NOMO-1 (cell line): ENCODE results near the gene NNAT.
A peak's percentile ranks its signal among the peaks of the same experiment; 100 is the strongest.
"Not testable (repeated sequence)": the region's sequence is repeated elsewhere in the genome, so short reads cannot be mapped to it uniquely, and the experiment has no call there.

ENCODE experiments used
- DNase-seq, 2 experiments: peaks; one replicate each; lab custom pipeline; 2025; ENCODE audit not compliant: unreplicated experiment in 2 of 2; lab: John Stamatoyannopoulos, UW

Gene NNAT

DNA sequence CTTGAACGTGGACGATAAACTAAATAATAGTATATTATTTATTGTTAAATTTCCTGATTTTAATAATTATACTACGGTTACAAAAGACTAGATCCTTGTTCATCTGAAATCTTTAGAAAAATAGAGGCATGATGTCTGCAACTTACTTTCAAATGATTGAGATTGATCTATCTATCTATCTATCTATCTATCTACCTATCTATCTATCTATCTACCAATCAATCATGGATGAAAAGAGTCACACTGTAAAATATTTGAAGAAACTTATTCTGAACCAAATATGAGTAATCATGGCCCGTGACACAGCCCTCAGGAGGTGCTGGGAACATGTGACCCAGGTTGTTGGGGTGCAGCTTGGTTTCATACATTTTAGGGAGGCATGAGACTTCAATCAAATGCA, 18.4 kb downstream of the NNAT start:
- DNase-seq, result no peak

DNA sequence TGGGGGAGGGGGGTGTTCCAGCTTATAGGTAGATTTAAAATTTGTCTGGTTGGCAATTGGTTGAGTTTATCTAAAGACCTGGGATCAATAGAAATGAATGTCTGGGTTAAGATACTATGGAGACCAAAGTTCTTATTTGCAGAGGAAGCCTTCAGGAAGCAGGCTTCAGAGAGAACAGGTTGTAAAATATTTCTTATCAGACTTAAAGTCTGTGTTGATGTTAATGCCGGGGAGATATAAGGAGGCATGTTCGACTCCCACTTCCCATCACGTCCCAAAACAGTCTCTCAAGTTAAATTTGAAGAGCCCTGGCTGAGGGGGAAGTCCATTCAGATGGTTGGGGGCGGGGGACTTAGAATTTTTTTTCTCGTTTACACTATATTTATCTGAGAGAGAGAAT, 19.0 kb downstream of the NNAT start:
- DNase-seq, result no peak

DNA sequence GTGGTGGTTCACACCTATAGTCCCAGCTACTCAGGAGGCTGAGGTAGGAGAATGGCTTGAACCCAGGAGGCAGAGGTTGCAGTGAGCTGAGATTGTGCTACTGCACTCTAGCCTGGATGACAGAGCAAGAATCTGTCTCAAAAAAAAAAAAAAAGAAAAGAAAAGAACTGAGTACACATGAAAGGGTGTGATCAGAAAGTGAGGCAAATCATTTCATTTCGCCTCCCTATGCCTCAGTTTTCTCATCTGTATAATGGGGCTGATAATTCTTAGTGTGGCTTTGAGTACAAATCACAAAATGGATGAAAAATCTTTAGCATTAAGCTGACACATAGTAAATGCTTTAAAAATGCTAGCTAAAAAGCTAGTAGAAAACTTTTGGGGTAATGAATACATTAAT, 19.8 kb downstream of the NNAT start:
- not testable (repeated sequence) for DNase-seq

DNA sequence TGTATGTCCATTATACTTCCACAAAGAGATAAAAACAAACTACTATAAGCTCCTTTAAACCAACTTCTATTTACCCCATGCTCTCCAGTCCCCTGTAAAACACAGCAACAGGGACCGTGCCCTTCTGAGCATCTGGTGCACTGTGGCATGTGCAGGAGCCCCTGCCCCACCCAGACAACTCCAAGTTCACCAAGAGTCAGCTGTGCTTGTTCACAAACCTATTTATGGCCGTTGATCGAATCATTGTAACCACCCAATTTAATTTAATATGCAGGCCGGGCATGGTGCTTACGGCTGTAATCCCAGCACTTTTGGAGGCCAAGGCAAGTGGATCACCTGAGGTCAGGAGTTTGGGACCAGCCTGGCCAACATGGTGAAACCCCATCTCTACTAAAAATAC, 20.3 kb downstream of the NNAT start:
- DNase-seq, result no peak

DNA sequence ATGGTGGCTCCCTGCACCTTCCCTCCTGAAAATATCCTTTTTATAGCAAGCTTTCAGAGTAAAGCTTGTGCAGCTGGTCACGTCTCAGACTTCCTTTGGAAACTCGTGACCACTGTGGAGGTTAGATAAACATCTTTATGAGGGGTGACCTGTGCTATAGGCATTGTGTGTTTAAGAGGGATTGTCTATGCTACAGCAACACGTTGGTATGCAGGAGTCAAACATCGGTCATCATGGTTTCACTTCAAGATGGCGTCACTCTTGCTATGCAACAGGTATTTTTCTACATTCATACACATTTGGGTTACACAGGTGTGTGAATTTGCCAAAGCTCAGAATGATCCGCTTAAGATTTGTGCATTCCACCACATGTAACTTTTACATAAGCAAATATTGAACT, 21.2 kb downstream of the NNAT start:
- no peak for DNase-seq

DNA sequence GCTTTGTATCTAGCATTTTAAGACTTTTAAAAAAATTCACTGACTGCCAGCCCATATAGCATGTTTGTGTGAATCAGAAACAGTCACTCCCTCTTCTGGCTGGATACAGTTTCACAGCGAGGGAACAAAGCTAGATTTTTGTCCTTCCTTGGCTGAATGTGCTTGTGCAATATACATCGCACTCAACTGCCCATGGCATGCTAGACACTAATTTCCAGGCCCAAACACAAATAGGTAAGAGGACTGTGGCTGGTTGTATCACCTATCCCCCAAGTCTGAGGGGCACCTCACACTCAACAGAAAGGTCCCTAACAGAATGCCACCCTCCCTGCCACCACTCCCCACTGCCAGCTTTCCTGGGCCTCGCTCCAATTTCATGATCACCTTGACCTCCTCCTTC, 22.8 kb downstream of the NNAT start:
- DNase-seq, result peak in 1 of 2 experiments; percentile 32

DNA sequence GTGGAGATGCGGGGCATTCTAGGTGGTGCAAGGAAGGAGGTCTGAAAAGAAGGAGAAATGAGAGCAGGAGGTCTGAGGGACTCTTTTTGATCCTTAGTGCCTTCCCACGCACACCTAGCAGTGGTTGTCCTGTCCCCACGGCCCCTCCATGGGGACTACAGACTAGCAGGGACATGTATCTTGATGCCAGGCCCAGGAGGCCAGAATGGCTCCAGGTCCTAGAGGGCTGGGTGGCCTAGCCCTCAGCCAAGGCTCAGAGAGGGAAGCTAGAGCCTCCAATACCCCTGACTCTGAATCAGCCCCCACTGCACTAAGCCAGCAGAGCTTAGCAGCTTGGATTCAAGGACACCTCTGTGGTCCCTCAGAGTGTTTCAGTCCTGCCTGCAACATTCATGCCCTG, 23.3 kb downstream of the NNAT start:
- DNase-seq, result no peak

DNA sequence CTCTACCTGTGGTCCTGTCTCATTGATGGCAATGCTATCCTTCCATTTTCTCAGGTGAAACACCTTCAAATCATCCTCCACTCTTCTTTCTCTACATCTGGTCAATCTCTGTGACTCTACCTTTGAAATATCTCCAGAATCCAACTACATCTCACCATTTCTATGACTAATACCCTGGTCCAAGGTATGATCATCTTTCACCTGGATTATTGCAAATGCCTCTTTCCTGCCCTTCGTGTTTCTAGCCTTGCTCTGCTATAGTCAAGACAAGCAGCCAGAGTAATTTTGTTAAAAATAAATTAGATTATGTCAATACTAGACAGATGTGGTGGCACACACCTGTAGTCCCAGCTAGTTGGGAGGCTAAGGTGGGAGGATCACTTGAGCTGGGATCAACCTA, 24.5 kb downstream of the NNAT start:
- DNase-seq, result no peak

DNA sequence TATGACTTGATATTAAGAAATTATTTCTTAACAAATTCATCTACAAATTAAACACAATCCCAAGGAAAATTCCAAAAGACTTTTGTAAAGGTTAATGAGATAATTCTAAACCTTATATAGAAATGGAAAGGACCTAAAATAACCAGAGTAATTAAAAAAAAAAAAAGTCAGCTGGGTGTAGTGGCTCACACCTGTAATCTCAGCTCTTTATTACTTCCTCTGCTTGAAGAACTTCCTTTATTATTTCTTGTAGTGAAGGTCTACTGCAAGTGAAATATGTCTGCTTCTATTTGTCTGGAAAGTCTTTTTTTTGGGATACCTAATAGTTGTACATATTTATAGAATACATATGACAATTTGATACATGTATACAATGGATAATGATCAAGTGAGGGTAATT, 26.9 kb downstream of the NNAT start:
- DNase-seq, result no peak

DNA sequence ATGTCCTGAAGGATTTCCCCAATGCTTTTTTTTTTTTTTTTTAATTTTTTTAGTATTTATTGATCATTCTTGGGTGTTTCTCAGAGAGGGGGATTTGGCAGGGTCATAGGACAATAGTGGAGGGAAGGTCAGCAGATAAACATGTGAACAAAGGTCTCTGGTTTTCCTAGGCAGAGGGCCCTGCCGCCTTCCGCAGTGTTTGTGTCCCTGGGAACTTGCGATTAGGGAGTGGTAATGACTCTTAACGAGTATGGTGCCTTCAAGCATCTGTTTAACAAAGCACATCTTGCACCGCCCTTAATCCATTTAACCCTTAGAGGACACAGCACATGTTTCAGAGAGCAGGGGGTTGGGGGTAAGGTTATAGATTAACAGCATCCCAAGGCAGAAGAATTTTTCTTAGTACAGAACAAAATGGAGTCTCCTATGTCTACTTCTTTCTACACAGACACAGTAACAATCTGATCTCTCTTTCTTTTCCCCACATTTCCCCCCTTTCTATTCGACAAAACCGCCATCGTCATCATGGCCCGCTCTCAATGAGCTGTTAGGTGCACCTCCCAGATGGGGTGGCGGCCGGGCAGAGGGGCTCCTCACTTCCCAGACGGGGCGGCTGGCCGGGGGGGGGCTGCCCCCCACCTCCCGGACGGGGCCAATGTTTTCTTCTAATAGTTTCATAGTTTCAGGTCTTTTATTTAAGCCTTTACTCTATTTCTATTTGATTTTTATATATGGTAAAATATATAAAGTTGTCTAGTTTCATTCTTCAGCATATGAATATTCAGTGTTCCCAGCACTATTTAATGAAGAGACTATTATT, 29.3 kb downstream of the NNAT start:
- DNase-seq, result not testable (repeated sequence)

DNA sequence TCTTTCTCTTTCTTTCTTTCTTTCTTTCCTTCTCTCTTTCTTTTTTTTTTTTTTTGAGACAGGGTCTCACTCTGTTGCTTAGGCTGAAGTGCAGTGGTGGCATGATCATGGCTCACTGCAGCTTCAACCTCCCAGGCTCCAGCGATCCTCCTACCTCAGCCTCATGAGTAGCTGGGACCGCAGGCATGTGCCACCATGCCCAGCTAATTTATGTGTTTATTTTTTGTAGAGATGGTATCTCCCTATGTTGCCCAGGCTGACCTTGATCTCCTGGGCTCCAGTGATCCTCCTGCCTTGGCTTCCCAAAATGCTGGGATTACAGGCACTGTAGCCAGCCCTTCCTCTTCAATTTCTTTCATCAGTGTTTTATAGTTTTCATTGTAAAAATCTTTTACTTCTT, 30.6 kb downstream of the NNAT start:
- DNase-seq, result not testable (repeated sequence)

DNA sequence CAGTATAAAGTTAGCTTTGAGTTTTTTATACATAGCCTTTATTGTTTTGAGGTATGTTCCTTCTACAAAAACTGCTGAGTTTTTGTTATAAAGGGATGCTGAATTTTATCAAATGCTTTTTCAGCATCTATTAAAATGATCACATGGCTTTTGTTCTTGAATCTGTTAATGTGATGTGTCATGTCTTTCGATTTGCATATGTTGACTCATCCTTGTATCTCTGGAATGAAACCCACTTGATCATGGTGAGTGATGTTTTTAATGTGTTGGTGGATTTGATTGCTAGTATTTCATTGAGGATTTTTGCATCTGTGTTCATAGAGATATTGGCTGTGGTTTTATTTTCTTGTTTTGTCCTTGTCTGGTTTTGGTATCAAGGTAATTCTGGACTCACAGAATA, 31.4 kb downstream of the NNAT start:
- no peak for DNase-seq

DNA sequence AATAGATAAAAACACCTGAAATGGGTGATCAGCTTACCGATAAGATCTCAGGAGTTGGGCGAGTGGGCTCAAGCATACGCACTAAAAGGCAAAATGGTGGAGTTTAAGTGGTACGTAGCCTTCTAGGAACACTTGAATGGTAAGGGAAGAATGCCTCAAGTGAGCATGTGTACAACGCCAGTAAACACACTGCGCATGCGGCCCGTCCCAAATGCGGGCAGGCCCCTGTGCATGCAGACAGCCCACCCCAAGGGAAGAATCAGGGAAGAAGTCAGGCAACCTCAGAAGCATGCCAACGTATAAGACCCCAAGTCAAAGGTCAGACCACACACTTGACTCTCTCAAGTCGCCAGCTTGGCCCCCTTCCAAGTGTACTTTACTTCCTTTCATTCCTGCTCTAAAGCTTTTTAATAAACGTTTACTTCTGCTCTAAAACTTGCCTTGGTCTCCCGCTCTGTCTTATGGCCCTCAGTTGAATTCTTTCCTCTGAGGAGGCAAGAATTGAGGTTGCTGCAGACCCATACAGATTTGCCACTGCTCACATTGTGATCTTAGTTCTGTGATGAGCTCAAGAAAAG, 33.8 kb downstream of the NNAT start:
- not testable (repeated sequence) for DNase-seq

DNA sequence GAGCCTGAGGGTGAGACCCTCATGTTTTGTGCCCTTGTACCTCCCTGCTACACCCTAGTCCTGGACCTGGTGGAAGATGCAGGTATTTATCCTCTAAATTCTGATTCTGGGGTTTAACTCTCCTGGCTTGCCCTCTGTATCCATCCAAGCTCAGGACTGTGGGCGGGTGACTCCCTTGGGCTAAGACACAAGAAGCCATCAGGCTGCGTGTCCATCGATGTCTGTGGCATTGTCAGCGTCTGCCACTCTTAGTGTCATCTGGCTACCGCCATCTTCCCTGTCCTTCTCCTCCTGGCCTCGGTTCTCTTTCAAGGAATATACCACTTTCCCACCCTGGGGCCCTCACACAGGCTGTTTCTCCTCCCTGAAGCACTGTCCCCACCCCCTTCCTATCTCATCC, 35.5 kb downstream of the NNAT start:
- DNase-seq, result no peak

DNA sequence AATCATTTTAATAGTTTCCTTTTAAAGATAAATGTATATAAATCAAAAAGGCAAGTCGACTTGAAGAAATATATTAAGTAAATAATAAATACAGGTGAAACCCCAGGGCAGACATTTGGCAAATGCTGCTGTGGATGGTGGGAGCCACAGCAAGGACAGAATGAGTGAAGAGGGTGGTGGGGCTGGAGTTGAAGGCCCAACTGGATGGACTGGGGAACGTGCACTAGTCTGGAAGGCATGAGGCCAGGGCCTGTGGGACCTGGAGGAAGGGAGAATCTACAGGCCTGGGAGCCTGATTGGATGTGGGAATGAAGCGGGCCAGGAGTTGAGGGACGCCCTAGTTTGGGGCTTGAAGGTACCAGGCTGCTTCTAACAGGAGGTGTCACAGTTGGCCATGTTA, 37.3 kb downstream of the NNAT start:
- DNase-seq, result no peak

DNA sequence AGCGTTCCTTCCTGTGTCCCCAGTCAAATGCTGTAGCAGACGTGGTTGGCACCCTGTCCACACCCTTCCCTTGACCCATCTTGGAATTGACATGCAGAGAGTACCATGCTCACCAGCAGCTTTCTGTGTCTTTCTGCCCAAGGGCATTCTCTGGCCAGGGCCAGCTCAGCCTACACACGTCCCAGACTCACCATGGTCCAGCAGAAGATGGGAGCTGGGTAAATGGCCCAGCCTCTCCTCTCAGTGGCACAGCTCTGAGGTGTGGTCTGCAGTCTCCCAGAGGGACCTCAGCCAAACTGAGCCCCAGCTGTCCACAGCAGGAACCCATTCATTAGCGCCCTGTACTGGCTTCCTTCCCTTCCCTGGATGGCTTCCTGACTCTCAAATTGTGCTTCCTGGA, 37.7 kb downstream of the NNAT start:
- DNase-seq, result no peak

DNA sequence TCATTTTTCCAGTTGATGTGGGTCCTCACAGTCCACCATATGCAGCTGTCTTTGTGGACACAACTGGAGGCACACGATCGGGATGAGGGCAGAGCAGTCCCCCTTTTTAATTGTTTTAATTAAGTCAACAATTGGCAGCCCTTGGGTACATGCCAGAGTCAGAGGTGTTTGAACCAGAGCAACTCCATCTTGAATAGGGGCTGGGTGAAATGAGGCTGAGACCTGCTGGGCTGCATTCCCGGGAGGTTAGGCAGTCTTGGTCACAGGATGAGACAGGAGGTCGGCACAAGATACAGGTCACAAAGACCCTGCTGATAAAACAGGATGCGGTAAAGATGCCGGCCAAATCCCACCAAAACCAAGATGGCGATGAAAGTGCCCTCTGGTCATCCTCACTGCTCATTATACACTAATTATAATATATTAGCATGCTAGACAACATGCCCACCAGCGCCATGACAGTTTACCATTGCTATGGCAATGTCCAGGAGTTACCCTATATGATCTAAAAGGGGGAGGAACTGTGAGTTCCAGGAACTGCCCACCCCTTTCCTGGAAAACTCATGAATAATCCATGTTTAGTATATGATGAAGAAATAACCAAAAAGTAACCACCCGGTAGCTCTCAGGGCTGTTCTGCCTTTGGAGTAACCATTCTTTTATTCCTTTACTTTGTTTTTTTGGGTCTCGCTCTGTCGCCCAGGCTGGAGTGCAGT, 38.4 kb downstream of the NNAT start:
- no peak for DNase-seq

DNA sequence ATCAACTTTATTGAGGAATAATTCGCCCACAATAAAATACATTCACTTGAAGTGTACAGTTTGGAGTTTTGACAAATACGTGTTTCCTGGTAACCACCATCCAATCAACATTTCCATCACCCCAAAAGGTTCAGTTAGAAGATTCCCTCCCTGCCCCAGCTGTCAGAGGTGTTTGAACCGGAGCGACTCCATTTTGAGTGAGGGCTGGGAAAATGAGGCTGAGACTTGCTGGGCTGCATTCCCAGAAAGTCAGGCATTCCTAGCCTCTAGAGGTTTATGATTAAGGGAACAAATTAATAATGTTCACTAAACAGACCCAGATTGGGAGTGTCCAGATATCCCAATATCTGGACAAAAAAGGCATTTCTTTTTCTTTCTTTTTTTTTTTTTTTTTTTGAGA, 39.6 kb downstream of the NNAT start:
- DNase-seq, result no peak

DNA sequence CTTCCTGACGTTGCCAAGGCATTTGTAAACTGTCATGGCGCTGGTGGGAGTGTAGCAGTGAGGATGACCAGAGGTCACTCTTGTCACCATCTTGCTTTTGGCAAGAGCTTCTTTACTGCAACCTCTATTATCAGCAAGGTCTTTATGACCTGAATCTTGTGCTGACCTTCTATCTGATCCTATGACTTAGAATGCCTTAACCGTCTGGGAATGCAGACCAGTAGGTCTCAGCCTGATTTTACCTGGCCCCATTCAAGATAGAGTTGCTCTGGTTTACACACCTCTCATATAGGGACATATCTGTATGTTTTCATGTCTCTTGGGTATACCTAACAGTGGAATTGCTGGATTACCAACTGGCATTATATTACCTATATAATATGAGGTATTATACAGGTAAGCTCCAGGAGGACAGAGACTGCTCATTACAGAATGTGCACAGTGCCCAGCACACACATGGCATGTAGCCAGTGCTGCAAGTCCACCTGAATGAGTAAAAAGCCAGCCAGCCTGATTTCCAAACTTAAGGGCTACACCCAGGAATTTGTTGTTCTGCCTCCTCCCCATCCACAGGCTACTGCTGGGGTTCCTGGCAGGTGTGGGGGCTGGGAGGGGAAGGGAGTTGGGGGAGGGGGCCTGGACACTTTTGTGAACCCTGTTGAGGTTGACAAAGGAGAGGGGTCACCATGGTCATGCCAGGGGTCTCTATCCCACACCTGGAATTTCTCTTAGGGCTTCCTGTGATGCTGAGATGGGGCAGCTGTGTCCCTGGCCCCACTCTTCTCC, 41.8 kb downstream of the NNAT start:
- DNase-seq, result no peak

DNA sequence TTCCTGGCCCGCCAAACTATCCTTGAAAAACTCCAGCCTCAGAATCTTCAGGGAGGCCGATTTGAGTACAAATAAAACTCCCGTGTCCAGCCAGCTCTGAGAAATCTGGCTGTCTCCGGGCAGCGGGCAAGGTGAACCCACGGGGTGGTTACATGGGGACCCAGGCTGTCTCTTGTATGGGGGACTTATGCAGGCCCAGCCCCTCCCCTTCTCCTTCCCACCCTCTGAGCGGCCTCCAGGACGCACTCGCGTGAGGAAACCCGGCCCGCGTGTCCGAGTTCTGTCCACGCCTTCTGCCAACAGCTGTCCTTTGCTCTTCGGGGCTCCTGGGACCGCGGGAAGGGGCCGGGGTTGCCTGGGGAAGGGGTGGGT, 43.0 kb downstream of the NNAT start:
- no peak for DNase-seq

DNA sequence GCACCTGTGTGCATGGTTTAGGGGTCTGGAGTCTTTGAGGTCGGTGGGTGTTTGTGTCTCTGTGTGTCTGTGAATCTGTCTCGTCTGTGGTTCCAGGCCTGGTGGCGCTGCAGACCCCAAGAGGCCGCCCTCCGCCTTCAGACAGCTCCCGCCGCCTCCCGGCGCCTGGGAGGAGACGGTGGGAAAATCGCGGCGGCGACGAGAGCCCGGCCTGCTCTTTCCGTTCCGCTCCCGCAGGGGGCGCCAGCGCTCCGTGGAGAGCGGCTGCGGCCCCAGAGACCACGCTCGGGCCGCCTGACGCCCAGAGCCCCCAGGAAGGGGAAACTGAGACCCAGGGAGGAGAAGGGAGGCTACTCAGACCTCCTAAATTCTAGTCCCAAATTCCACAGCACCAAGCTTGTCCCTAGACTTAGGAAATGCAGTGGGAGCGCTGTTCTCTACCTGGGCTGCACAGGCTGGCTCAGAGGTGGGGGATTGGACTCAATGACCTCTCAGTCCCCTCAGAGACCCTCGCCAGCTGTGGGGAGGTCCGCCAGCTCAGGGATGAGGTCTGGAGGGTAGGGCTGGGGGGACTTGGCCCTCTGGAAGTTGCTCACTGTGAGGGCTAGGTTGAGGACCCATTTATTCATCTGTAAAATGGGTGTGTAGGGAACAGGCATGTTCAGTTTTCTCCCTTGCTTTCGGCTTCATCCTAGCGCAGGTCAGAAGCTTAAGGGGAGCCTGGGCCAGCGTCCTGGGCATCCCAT, 43.5 kb downstream of the NNAT start:
- DNase-seq, result peak; percentile 18 to 25
